Ishikawa (cell line): ENCODE results near the gene KCNA3.

ENCODE experiments used
- CEBPB ChIP-seq: IDR thresholded peaks from 2 replicates; pipeline ENCODE4 v1.6.1; 2012
- CREB1 ChIP-seq: IDR thresholded peaks from 2 replicates; pipeline ENCODE4 v1.6.1; 2012; ENCODE audit warnings: low read depth
- EGR1 ChIP-seq: IDR thresholded peaks from 2 replicates; pipeline ENCODE4 v1.6.1; 2012
- EP300 ChIP-seq: IDR thresholded peaks from 2 replicates; pipeline ENCODE4 v1.6.1; 2012; ENCODE audit warnings: borderline replicate concordance
- FOXM1 ChIP-seq: IDR thresholded peaks from 2 replicates; pipeline ENCODE4 v1.6.1; 2012; ENCODE audit warnings: low read depth, borderline replicate concordance
- MAX ChIP-seq: IDR thresholded peaks from 2 replicates; pipeline ENCODE4 v1.6.1; 2012
- NFIC ChIP-seq: IDR thresholded peaks from 2 replicates; pipeline ENCODE4 v1.6.1; 2012
- RAD21 ChIP-seq: IDR thresholded peaks from 2 replicates; pipeline ENCODE4 v1.6.1; 2012; ENCODE audit warnings: low read depth
- REST ChIP-seq: IDR thresholded peaks from 2 replicates; pipeline ENCODE4 v1.6.1; 2012; ENCODE audit warnings: low read depth, mild to moderate bottlenecking
- TAF1 ChIP-seq: IDR thresholded peaks from 2 replicates; pipeline ENCODE4 v1.6.1; 2012; ENCODE audit warnings: low read depth, mild to moderate bottlenecking
- TCF12 ChIP-seq: IDR thresholded peaks from 2 replicates; pipeline ENCODE4 v1.6.1; 2012; ENCODE audit warnings: low read depth
- TEAD4 ChIP-seq: IDR thresholded peaks from 2 replicates; pipeline ENCODE4 v1.6.1; 2012
- USF1 ChIP-seq: IDR thresholded peaks from 2 replicates; pipeline ENCODE4 v1.6.1; 2012
- YY1 ChIP-seq: IDR thresholded peaks from 2 replicates; pipeline ENCODE4 v1.6.1; 2012; ENCODE audit warnings: low read depth
- ZBTB7A ChIP-seq: IDR thresholded peaks from 2 replicates; pipeline ENCODE4 v1.6.1; 2012; ENCODE audit warnings: low read depth

Gene KCNA3

GRCh38 chr1:110648417-110648816, 26.3 kb downstream of the KCNA3 start:
- TF ChIP-seq FOXM1 (no peak), TCF12 (no peak), CEBPB (no peak), MAX (no peak), CREB1 (no peak), EGR1 (no peak), TEAD4 (no peak), REST (no peak), RAD21 (no peak), YY1 (no peak)

GRCh38 chr1:110647254-110647891, 27.4 kb downstream of the KCNA3 start:
- TF ChIP-seq MAX: no peak
- no peak for TF ChIP-seq RAD21

- TF ChIP-seq NFIC: no peak
- TF ChIP-seq YY1: no peak
- TF ChIP-seq USF1: no peak
- no peak for TF ChIP-seq CEBPB
- TF ChIP-seq REST: no peak
- no peak for TF ChIP-seq TAF1
- TF ChIP-seq MAX: no peak
- no peak for TF ChIP-seq EGR1
- TF ChIP-seq TCF12: no peak
- no peak for TF ChIP-seq EP300
- no peak for TF ChIP-seq ZBTB7A
- TF ChIP-seq FOXM1: no peak
- no peak for TF ChIP-seq CREB1
- TF ChIP-seq TEAD4: no peak
- no peak for TF ChIP-seq RAD21
Observed at GRCh38 chr1:110645821-110646735, 28.7 kb downstream of the KCNA3 start.

- TF ChIP-seq TCF12: no peak
- TF ChIP-seq NFIC: no peak
- TF ChIP-seq FOXM1: no peak
- no peak for TF ChIP-seq YY1
- no peak for TF ChIP-seq USF1
- no peak for TF ChIP-seq TAF1
- TF ChIP-seq EGR1: no peak
- TF ChIP-seq MAX: no peak
- no peak for TF ChIP-seq CEBPB
- TF ChIP-seq ZBTB7A: no peak
- no peak for TF ChIP-seq TEAD4
- TF ChIP-seq REST: no peak
- no peak for TF ChIP-seq RAD21
- TF ChIP-seq CREB1: no peak
- no peak for TF ChIP-seq EP300
Observed at GRCh38 chr1:110645211-110645610, 29.5 kb downstream of the KCNA3 start.
